GM19324 (cell line): ENCODE data around the gene ZC3H12D.
"Not testable (repeated sequence)": the region's sequence is repeated elsewhere in the genome, so short reads cannot be mapped to it uniquely, and the experiment has no call there.

Experiments
- ATAC-seq: cut with Tn5 transposase; IDR thresholded peaks from one replicate; pipeline ENCODE4 v1.9.1; 2021; ENCODE audit warnings: mild to moderate bottlenecking, moderate library complexity; ENCODE audit not compliant: unreplicated experiment, low FRiP score

ZC3H12D gene

GRCh38 chr6:149484733-149485700 is at the start of gene ZC3H12D:
Gene ZC3H12D, minus strand, starts transcription at chr6:149485014. Its CDS starts 10,471 bp downstream, at chr6:149474543.
- peak; percentile 57 for ATAC-seq

GRCh38 chr6:149529650-149530049 is 44.8 kb upstream of the ZC3H12D start:
- no peak for ATAC-seq

GRCh38 chr6:149515494-149515893 is 30.7 kb upstream of the ZC3H12D start:
- no peak for ATAC-seq

GRCh38 chr6:149513915-149514314 is 29.1 kb upstream of the ZC3H12D start:
- no peak for ATAC-seq

- ATAC-seq, result no peak
Measured at GRCh38 chr6:149510793-149511512, 26.1 kb upstream of the ZC3H12D start.

DNA sequence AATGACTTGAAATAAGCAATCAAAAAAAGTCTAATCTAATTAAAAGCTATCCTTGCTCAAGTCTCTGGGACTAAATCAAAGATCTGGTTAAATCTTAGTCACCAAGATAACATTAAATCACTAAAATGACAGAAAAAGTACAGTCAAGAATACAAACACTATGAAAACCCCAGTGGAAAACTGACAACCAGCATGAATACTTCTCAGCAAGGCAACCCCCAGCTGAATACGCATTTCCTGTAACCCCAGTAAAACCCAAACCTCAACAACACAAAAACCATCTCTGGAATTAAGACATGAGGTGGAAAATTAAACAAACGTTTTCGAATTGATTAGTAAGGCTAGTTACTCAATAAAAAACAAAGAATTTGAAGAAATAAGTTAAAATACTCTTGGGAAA is 23.7 kb upstream of the ZC3H12D start:
- ATAC-seq, result no peak

GRCh38 chr6:149503872-149504271 is 19.1 kb upstream of the ZC3H12D start:
- ATAC-seq, result no peak

DNA sequence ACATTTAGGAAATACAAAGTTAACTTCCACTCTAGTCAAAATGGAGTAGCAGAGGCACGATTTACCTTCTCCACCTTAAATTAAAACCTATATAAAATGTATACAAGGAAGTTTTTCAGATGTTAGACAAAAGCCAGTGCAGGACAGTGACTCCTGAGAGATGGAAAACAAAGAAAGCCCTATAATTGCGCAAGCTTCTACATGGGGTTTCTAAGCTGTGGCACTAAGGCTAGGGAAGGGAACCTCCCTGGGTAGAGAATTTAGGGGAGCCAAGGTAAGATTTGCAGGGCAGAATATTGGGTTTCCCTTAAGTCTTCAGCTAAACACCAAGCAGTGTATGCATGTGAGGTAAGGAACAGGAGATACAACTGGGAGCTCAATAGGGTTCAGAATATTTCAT is 18.5 kb upstream of the ZC3H12D start:
- no peak for ATAC-seq

DNA sequence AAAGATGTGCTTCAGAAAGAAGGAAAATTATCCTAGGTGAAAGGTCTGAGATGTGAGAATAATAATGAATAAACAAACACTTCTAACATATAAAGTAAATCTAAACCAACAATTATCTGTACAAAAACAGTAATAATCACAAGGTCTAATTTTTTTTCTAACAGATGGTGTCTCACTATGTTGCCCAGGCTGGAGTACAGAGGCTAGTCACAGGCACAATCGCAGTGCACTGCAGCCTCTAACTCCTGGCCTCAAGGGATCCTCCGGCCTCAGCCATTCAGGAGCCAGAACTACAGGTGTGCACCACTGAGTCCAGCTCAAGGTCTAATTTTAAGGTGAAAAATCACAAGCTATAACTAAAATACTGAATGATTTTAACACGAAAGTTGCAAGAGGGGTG is 17.0 kb upstream of the ZC3H12D start:
- no peak for ATAC-seq

GRCh38 chr6:149501201-149501600 is 16.4 kb upstream of the ZC3H12D start:
- ATAC-seq, result no peak

- ATAC-seq, result no peak
Measured at GRCh38 chr6:149500096-149500495, 15.3 kb upstream of the ZC3H12D start.

DNA sequence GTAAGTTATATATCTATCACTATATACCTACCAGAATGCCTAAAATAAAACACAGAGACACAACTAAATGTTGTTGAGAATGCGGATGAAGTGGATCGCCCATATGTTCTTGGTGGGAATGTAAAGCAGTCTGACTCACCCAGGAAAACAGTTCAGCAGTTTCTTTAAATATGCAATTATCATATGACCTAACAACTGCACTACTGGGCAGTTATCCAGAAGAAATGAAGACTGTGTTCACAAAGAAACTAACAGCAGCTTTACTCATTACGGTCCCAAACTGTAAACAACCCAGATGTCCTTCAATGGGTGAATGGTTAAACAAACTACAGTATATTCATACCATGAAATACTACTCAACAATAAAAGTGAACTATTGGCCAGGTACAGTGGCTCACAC is 14.3 kb upstream of the ZC3H12D start:
- no peak for ATAC-seq

GRCh38 chr6:149497365-149497764 is 12.6 kb upstream of the ZC3H12D start:
- no peak for ATAC-seq

- ATAC-seq, result not testable (repeated sequence)
Measured at GRCh38 chr6:149496597-149496996, 11.8 kb upstream of the ZC3H12D start.

DNA sequence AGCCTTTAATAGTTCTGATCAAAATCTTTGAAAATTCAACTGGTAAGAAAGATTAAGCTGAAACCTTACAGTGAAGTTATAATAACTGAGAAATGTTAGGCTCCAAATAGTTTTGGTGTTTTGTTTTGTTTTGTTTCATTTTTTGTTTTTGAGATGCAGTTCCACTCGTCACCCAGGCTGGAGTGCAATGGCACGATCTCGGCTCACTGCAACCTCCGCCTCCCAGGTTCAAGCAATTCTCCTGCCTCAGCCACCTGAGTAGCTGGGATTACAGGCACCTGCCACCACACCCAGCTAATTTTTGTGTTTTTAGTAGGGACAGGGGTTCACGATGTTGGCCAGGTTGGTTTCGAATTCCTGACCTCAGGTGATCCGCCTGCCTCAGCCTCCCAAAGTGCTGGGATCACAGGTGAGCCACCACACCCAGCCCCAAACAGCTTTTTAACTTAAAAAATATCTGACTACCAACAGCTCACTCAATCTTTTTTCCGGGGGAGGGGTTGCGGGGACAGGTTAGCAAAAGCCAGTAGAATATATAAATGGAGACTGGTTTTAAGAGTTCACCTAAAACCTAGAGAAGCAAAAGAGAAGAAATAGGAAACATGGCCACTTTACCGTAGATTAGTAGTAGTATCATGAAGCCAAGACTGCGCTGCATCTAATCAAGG is 10.7 kb upstream of the ZC3H12D start:
- not testable (repeated sequence) for ATAC-seq

- peak; percentile 54 for ATAC-seq
Measured at GRCh38 chr6:149494810-149495209, 10.0 kb upstream of the ZC3H12D start.

DNA sequence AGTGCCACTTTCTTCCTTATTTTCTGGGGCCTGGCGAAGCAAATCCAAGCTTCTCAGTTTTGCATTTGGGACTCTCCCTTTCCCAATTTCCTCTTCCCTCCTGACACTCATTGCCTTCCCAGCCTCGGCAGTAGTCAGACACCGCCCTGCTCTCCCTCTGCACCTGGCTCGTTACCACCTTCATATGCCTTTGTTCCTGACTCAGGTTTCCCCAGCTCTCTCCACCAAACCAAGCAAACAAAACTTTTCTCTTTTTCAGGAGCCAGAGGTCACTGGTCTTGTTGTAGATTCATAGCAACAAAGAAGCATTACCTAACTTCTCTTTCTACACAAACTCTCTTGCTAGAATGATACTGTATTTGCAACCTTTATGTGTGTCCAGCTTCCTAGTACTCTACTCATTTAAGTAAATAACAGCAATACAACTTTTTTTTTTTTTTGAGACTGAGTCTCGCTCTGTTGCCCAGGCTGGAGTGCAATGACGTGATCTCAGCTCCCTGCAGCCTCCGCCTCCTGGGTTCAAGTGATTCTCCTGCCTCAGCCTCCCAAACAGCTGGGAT is 9.0 kb upstream of the ZC3H12D start:
- no peak for ATAC-seq

GRCh38 chr6:149492798-149493343 is 8.1 kb upstream of the ZC3H12D start:
- ATAC-seq, result no peak

DNA sequence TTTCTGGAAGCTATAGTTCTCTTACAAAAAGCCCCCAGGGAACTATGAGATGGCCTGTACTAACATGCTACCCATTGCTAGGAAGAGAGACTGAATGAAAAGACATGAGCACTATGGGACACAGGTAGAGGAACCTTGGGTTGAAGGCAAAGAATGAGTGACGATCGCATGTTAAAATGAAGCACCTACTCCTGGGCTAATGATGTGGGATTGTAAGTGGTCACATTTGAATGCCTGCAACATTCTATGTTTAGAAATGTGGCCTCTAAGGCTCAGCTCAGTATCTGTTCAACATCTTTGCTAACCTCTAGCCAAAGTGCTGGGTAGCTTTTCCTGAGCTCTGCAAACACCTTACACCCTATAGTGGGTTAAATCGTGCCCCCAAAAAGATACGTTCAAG is 5.2 kb upstream of the ZC3H12D start:
- no peak for ATAC-seq

DNA sequence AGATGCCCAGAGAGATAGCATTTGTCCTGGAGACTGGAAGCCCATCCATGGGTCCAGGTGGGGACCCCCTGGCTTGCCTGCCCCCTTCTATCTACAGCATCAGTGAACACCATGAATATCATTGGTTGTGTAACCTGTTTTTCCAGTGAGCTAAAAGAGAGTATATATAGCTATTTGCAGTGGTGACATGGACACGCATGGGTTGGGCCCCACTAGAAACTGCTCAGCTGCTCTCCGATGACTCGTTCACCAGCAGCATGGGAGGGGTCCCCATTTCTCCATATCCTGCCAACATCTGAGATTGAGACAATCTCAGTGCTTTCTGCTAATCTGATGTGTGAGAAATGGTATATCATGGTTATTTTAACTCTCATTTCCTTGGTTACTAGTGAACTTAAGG is 4.0 kb upstream of the ZC3H12D start:
- ATAC-seq, result no peak
